ENCODE results near the gene CSNK1G2. TPM values are rescaled to one million over a fixed set of nuclear protein-coding genes. Genes with fewer than 3 reads are reported as not detected.

Gene CSNK1G2
- total RNA-seq, 2 experiments from 2014 or later = 51.9 to 57.5 TPM

- peaks cover 14% of the 10 kb centered on the region for H3K4me1 Mint-ChIP-seq (ENCODE audit: low read depth)
- peaks cover 2% of the 10 kb centered on the region for H3K36me3 Mint-ChIP-seq (ENCODE audit: low read depth)
- no peak overlapping the region for H3K27ac Mint-ChIP-seq
- intact Hi-C loops (cut with micrococcal nuclease) = no loop called here
- H3K27me3 Mint-ChIP-seq = no peaks in the 10 kb centered on the region
- ChIA-PET CTCF (interaction anchor here (0.9 kb wide), 1 partner anchor 32 kb away, joined by 3 read pairs; no protein-coding TSS in a partner anchor), POLR2A (no interaction called here)
- H3K9me3 Mint-ChIP-seq = no peaks in the 10 kb centered on the region
- no peak for DNase-seq
- no peak for ATAC-seq
- no peak for TF ChIP-seq CTCF (IDR thresholded peaks at IDR 0.05)
- no peak overlapping the region for H3K4me3 Mint-ChIP-seq
Measured at GRCh38 chr19:1913781-1914577, 27.0 kb upstream of the CSNK1G2 start.

GRCh38 chr19:1914826-1915341 is 26.1 kb upstream of the CSNK1G2 start:
- DNase-seq (no peak), ATAC-seq (no peak)
- POLR2A ChIA-PET = no interaction called here
- Mint-ChIP-seq H3K36me3 (ENCODE audit: low read depth) (peaks cover 2% of the 10 kb centered on the region), H3K9me3 (no peaks in the 10 kb centered on the region), H3K4me1 (ENCODE audit: low read depth) (peaks cover 5% of the 10 kb centered on the region), H3K27ac (no peak overlapping the region), H3K4me3 (no peak overlapping the region), H3K27me3 (no peaks in the 10 kb centered on the region)
- CTCF ChIA-PET = no interaction called here
- TF ChIP-seq CTCF (IDR thresholded peaks at IDR 0.05) = no peak
- intact Hi-C loops (cut with micrococcal nuclease) = no loop called here

- DNase-seq (no peak), ATAC-seq (no peak)
- CTCF ChIA-PET = interaction anchor here (1.5 kb wide), 1 partner anchor 12 kb away, joined by 5 read pairs; no protein-coding TSS in a partner anchor
- Mint-ChIP-seq H3K9me3 (no peaks in the 10 kb centered on the region), H3K27ac (no peak overlapping the region), H3K4me1 (ENCODE audit: low read depth) (no peaks in the 10 kb centered on the region), H3K27me3 (no peaks in the 10 kb centered on the region), H3K4me3 (no peak overlapping the region), H3K36me3 (ENCODE audit: low read depth) (peaks cover 4% of the 10 kb centered on the region)
- TF ChIP-seq CTCF (IDR thresholded peaks at IDR 0.05) = no peak
- POLR2A ChIA-PET = interaction anchor here (0.6 to 1.1 kb wide), 3 partner anchors 11 to 72 kb away, joined by 3 read pairs; no protein-coding TSS in a partner anchor
- intact Hi-C loops (cut with micrococcal nuclease) = no loop called here
Measured at GRCh38 chr19:1917146-1917545, 23.8 kb upstream of the CSNK1G2 start.

- Mint-ChIP-seq H3K27me3 (no peaks in the 10 kb centered on the region), H3K4me1 (ENCODE audit: low read depth) (peaks cover under 1% of the 10 kb centered on the region), H3K4me3 (no peak overlapping the region), H3K36me3 (ENCODE audit: low read depth) (peaks cover 4% of the 10 kb centered on the region), H3K9me3 (no peaks in the 10 kb centered on the region), H3K27ac (no peak overlapping the region)
- TF ChIP-seq CTCF (IDR thresholded peaks at IDR 0.05) = no peak
- POLR2A ChIA-PET = interaction anchor here (1.1 to 1.2 kb wide), 2 partner anchors 41 to 46 kb away, joined by 3 read pairs; no protein-coding TSS in a partner anchor
- intact Hi-C loops (cut with micrococcal nuclease) = no loop called here
- CTCF ChIA-PET = no interaction called here
- ATAC-seq = no peak
- no peak for DNase-seq
Measured at GRCh38 chr19:1917926-1918325, 23.0 kb upstream of the CSNK1G2 start.

- no peaks in the 10 kb centered on the region for H3K27me3 Mint-ChIP-seq
- ATAC-seq = no peak
- no peak overlapping the region for H3K4me3 Mint-ChIP-seq
- peaks cover 5% of the 10 kb centered on the region for H3K4me1 Mint-ChIP-seq (ENCODE audit: low read depth)
- ChIA-PET CTCF (interaction anchor here (0.5 to 0.6 kb wide), 2 partner anchors 10 to 123 kb away, joined by 3 read pairs; no protein-coding TSS in a partner anchor), POLR2A (interaction anchor here (1.2 kb wide), 1 partner anchor 45 kb away, joined by 3 read pairs; no protein-coding TSS in a partner anchor)
- H3K27ac Mint-ChIP-seq = no peak overlapping the region
- H3K36me3 Mint-ChIP-seq (ENCODE audit: low read depth) = peaks cover 4% of the 10 kb centered on the region
- intact Hi-C loops (cut with micrococcal nuclease) = no loop called here
- H3K9me3 Mint-ChIP-seq = no peaks in the 10 kb centered on the region
- TF ChIP-seq CTCF (IDR thresholded peaks at IDR 0.05) = no peak
- DNase-seq = no peak
Measured at GRCh38 chr19:1918975-1919374, 22.0 kb upstream of the CSNK1G2 start.
